ENCODE measurements around the gene RBM33.

- TF ChIP-seq JUN (IDR thresholded peaks at IDR 0.05) (no peak), POLR2A (IDR thresholded peaks at IDR 0.05; ENCODE audit: low read length) (no peak), RCOR1 (IDR thresholded peaks at IDR 0.05; ENCODE audit: low read depth, low read length) (no peak), CTCF (IDR thresholded peaks at IDR 0.05) (no peak), E2F6 (IDR thresholded peaks at IDR 0.05; ENCODE audit: borderline replicate concordance, low read depth) (no peak), HDAC2 (IDR thresholded peaks at IDR 0.05) (no peak), CHD2 (IDR thresholded peaks at IDR 0.05; ENCODE audit: low read length, partially characterized antibody) (no peak), MAFK (IDR thresholded peaks at IDR 0.05; ENCODE audit: partially characterized antibody) (no peak), FOSB (CRISPR knock-in tag; IDR thresholded peaks at IDR 0.05) (no peak), REST (IDR thresholded peaks at IDR 0.05) (no peak), MAX (IDR thresholded peaks at IDR 0.05) (no peak), PHF8 (IDR thresholded peaks at IDR 0.05; ENCODE audit: borderline replicate concordance, low read depth) (no peak), RFX5 (IDR thresholded peaks at IDR 0.05) (no peak)
Observed at GRCh38 chr7:155612658-155613057, 31.8 kb upstream of the RBM33 start.

Measured in A549 (cell line).